Measurements from ENCODE around the gene ATP1B4.

GRCh38 chrX:120357186-120357585 is 4.7 kb upstream of the ATP1B4 start:
- TF ChIP-seq CTCF (IDR thresholded peaks at IDR 0.05) (no peak), POLR2A (IDR thresholded peaks at IDR 0.05) (no peak)

Data from testis (tissue), 2 donors.